Transverse colon (tissue), 4 donors: ENCODE results near the gene GRXCR1. TPM values are rescaled to one million over a fixed set of nuclear protein-coding genes. Genes with fewer than 3 reads are reported as not detected.

ENCODE experiments used
- DNase-seq: peaks from one replicate; pipeline ENCODE4 v3.0.0-alpha.2; 2019
- H3K27ac ChIP-seq, 4 donors: fragments of 200-600 bp; sonication (generic); 2 replicates each; pipeline ENCODE4 v1.5.1; 2016 to 2018; ENCODE audit warnings: inconsistent platforms in 4 of 4
- H3K27me3 ChIP-seq: fragments of 200-600 bp; sonication (generic); 2 replicates; pipeline ENCODE4 v1.5.1; 2017; ENCODE audit warnings: inconsistent platforms
- H3K36me3 ChIP-seq, 4 donors: fragments of 200-600 bp; sonication (generic); 2 replicates each; pipeline ENCODE4 v1.5.1; 2017 to 2019; ENCODE audit warnings: inconsistent platforms in 4 of 4
- H3K4me1 ChIP-seq, 4 donors: fragments of 200-600 bp; sonication (generic); 2 replicates each; pipeline ENCODE4 v1.5.1; 2017 to 2020; ENCODE audit warnings: inconsistent platforms in 4 of 4
- H3K4me3 ChIP-seq, 4 donors: fragments of 200-600 bp; sonication (generic); 1 replicate in 1 of 4; 2 replicates in 3 of 4; pipeline versions ENCODE4 v1.5.1 to v1.6.1; 2017 to 2019; ENCODE audit warnings: inconsistent platforms in 4 of 4
- H3K9me3 ChIP-seq, 2 donors: fragments of 200-600 bp; sonication (generic); 2 replicates each; pipeline ENCODE4 v1.5.1; 2017 to 2019; ENCODE audit warnings: inconsistent platforms in 2 of 2
- CTCF ChIP-seq, 5 experiments: fragments of 200-600 bp in 3 of 5; fragments of 450-650 bp in 2 of 5; sonication (generic) in 3 of 5; IDR thresholded peaks; 1 replicate in 2 of 5; 2 replicates in 3 of 5; pipeline ENCODE4 v1.5.1; 2016 to 2017; ENCODE audit warnings: antibody characterized with exemption in 5 of 5, inconsistent platforms in 3 of 5, mild to moderate bottlenecking in 2 of 5, moderate library complexity in 1 of 5
- EP300 ChIP-seq: sonication (generic); formaldehyde crosslinking; IDR thresholded peaks from one replicate; pipeline ENCODE4 v1.6.1; 2017; ENCODE audit warnings: antibody characterized with exemption, low read depth
- POLR2A ChIP-seq: fragments of 450-650 bp; IDR thresholded peaks from one replicate; pipeline ENCODE4 v1.6.1; 2016; ENCODE audit warnings: antibody characterized with exemption, mild to moderate bottlenecking, moderate library complexity
- POLR2AphosphoS5 ChIP-seq, 3 donors: sonication (generic); formaldehyde crosslinking; IDR thresholded peaks; one replicate each; pipeline ENCODE4 v1.6.1; 2016; ENCODE audit warnings: antibody characterized with exemption in 3 of 3
- WGBS, 2 donors: methylation state at CpG; one replicate each; pipeline ENCODE4 v1.1.5; 2018; ENCODE audit warnings: low coverage in 1 of 2; 5-methylcytosine and 5-hydroxymethylcytosine counted together
- in situ Hi-C, 4 donors: fragments of 200-750 bp; cut with MboI; loops; one replicate each; pipeline versions ENCODE4 v1.15.0 to v1.15.1; 2017; ENCODE audit warnings: low sequenced_read_pairs in 3 of 4, low pct_ligation_motif_present in 1 of 4, low pct_unique_long_range_greater_than_20kb in 1 of 4
- intact Hi-C: fragments of 100-400 bp; cut with DNase I; formaldehyde crosslinking; loops from one replicate; pipeline ENCODE4 v1.15.1; 2023; ENCODE audit warnings: low total_unique reads
- total RNA-seq, 4 donors: library from RNA; depleted of rRNA; stranded (reverse); fragments of >200 nt; gene quantifications; one replicate each; pipeline ENCODE4 v1.1.0, GENCODE V29; 2016

Gene GRXCR1
- total RNA-seq, 4 donors from 2014 or later, result not detected

GRCh38 chr4:42942216-42942615 is 49.7 kb downstream of the GRXCR1 start:
- in situ Hi-C loops, result no loop called here
- Histone ChIP-seq H3K27ac (no peak overlapping the region), H3K9me3 (no peaks in the 10 kb centered on the region), H3K27me3 (no peaks in the 10 kb centered on the region), H3K36me3 (no peaks in the 10 kb centered on the region), H3K4me1 (no peaks in the 10 kb centered on the region), H3K4me3 (no peak overlapping the region)
- intact Hi-C loops, result no loop called here
- no peak for DNase-seq
- TF ChIP-seq CTCF (IDR thresholded peaks at IDR 0.05) (no peak), EP300 (no peak), POLR2A (no peak), POLR2AphosphoS5 (IDR thresholded peaks at IDR 0.05) (no peak)
- 67 to 90% methylated on average over 1 of the region's 1 CpG for WGBS, 2 donors

- H3K27me3 ChIP-seq, result no peaks in the 10 kb centered on the region
- in situ Hi-C loops (no loop called here), intact Hi-C loops (no loop called here)
- no peaks in the 10 kb centered on the region for H3K4me1 ChIP-seq
- no peak for DNase-seq
- H3K9me3 ChIP-seq, result no peaks in the 10 kb centered on the region
- no peak overlapping the region for H3K27ac ChIP-seq
- H3K4me3 ChIP-seq, result no peak overlapping the region
- TF ChIP-seq POLR2AphosphoS5 (IDR thresholded peaks at IDR 0.05) (no peak), POLR2A (no peak), CTCF (IDR thresholded peaks at IDR 0.05) (no peak), EP300 (no peak)
- 76 to 86% methylated on average over 2 of the region's 2 CpGs for WGBS, 2 donors
- no peaks in the 10 kb centered on the region for H3K36me3 ChIP-seq
Measured at GRCh38 chr4:42945874-42946273, 53.4 kb downstream of the GRXCR1 start.

- 39% methylated on average over 1 of the region's 1 CpG; no CpG with 5 or more reads in 1 of the 2 donors for WGBS, 2 donors
- DNase-seq, result no peak
- no peaks in the 10 kb centered on the region for H3K27me3 ChIP-seq
- H3K36me3 ChIP-seq, result no peaks in the 10 kb centered on the region
- H3K9me3 ChIP-seq, result no peaks in the 10 kb centered on the region
- H3K27ac ChIP-seq, result no peak overlapping the region
- in situ Hi-C loops (no loop called here), intact Hi-C loops (no loop called here)
- TF ChIP-seq POLR2A (no peak), POLR2AphosphoS5 (IDR thresholded peaks at IDR 0.05) (no peak), EP300 (no peak), CTCF (IDR thresholded peaks at IDR 0.05) (no peak)
- no peaks in the 10 kb centered on the region for H3K4me1 ChIP-seq
- H3K4me3 ChIP-seq, result no peak overlapping the region
Measured at GRCh38 chr4:42953321-42953720, 60.8 kb downstream of the GRXCR1 start.

GRCh38 chr4:42954963-42955669 is 62.6 kb downstream of the GRXCR1 start:
- no peak for DNase-seq
- 72 to 81% methylated on average over 8 to 10 of the region's 10 CpGs for WGBS, 2 donors
- H3K4me3 ChIP-seq, result no peak overlapping the region
- no peaks in the 10 kb centered on the region for H3K27me3 ChIP-seq
- H3K4me1 ChIP-seq, result no peaks in the 10 kb centered on the region
- H3K9me3 ChIP-seq, result no peaks in the 10 kb centered on the region
- H3K27ac ChIP-seq, result no peak overlapping the region
- intact Hi-C loops, result no loop called here
- in situ Hi-C loops, result no loop called here
- TF ChIP-seq POLR2AphosphoS5 (IDR thresholded peaks at IDR 0.05), result no peak
- TF ChIP-seq POLR2A, result no peak
- TF ChIP-seq EP300, result no peak
- no peak for TF ChIP-seq CTCF (IDR thresholded peaks at IDR 0.05)
- H3K36me3 ChIP-seq, result no peaks in the 10 kb centered on the region
